WERI-Rb-1 (cell line): Measurements from ENCODE around the gene SBNO2.
A peak's percentile ranks its signal among the peaks of the same experiment; 100 is the strongest.

Experiments used
- DNase-seq: peaks from one replicate; pipeline ENCODE4 v3.0.0-alpha.2; 2020
- H3K27ac ChIP-seq: fragments of 250-450 bp; sonication (Bioruptor Pico); 2 replicates; pipeline ENCODE4 v1.5.1; 2020; ENCODE audit warnings: mild to moderate bottlenecking, moderate library complexity
- H3K27me3 ChIP-seq: fragments of 250-450 bp; sonication (Bioruptor Pico); 2 replicates; pipeline ENCODE4 v1.5.1; 2021; ENCODE audit warnings: mild to moderate bottlenecking, low read depth, moderate library complexity; ENCODE audit not compliant: insufficient read depth, severe bottlenecking
- H3K36me3 ChIP-seq: fragments of 250-450 bp; sonication (Bioruptor Pico); 2 replicates; pipeline ENCODE4 v1.5.1; 2020; ENCODE audit warnings: mild to moderate bottlenecking, moderate library complexity
- H3K4me3 ChIP-seq: 2 replicates; pipeline ENCODE4 v1.5.1; 2011; ENCODE audit warnings: low read depth, mild to moderate bottlenecking, control low read depth, low read length
- H3K9me3 ChIP-seq: fragments of 250-450 bp; sonication (Bioruptor Pico); 2 replicates; pipeline ENCODE4 v1.5.1; 2021; ENCODE audit warnings: mild to moderate bottlenecking, moderate library complexity; ENCODE audit not compliant: severe bottlenecking
- TF ChIP-seq, protein P1 (sequence below): IDR thresholded peaks from 2 replicates; pipeline ENCODE4 v1.5.1; 2011; ENCODE audit warnings: low read depth, mild to moderate bottlenecking, control low read depth, inconsistent platforms, low read length

Gene SBNO2

DNA sequence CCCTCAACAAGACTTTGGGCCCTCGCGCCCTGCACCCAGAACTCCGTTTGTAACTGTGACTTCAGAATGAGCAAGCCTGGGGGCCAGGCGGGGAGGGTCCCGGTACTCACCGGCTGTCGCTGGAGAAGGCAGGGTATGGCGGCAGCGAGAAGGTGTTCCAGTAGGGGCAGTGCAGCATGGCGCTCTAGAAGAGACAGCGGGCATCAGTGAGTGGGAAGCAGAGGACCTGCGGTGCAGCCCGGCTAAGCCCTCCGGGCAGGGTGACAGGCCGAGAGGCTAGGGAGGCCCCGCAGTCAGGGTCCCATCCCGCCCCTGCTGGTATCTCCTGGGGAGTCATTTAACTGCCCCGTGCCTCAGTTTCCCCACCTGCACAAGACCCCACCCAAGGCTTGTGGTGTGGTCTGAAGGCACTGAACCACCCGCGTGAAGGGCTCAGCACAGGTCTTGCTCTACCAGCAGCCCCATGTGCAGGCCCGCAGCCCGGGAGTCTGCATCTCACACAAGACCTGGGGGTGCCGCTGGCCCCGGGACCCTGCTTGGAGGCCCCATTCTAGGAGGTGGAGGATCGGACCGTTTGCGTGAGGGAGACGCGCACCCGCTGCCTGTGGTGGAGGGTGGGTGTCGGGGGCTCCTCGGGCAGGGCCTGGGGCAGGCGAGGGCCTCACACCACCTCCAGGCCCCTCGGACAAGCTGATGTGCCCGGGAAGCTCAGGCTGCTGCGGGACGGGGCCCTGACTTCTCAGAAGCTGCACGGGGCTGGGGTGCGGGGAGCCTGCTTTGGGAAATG is 24.6 kb downstream of the SBNO2 start:
- no peak for DNase-seq
- Histone ChIP-seq H3K27ac (no peak overlapping the region), H3K27me3 (no peaks in the 10 kb centered on the region), H3K9me3 (no peaks in the 10 kb centered on the region), H3K36me3 (peaks cover 22% of the 10 kb centered on the region), H3K4me3 (no peak overlapping the region)
- TF ChIP-seq, protein P1, sequence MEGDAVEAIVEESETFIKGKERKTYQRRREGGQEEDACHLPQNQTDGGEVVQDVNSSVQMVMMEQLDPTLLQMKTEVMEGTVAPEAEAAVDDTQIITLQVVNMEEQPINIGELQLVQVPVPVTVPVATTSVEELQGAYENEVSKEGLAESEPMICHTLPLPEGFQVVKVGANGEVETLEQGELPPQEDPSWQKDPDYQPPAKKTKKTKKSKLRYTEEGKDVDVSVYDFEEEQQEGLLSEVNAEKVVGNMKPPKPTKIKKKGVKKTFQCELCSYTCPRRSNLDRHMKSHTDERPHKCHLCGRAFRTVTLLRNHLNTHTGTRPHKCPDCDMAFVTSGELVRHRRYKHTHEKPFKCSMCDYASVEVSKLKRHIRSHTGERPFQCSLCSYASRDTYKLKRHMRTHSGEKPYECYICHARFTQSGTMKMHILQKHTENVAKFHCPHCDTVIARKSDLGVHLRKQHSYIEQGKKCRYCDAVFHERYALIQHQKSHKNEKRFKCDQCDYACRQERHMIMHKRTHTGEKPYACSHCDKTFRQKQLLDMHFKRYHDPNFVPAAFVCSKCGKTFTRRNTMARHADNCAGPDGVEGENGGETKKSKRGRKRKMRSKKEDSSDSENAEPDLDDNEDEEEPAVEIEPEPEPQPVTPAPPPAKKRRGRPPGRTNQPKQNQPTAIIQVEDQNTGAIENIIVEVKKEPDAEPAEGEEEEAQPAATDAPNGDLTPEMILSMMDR: no peak

DNA sequence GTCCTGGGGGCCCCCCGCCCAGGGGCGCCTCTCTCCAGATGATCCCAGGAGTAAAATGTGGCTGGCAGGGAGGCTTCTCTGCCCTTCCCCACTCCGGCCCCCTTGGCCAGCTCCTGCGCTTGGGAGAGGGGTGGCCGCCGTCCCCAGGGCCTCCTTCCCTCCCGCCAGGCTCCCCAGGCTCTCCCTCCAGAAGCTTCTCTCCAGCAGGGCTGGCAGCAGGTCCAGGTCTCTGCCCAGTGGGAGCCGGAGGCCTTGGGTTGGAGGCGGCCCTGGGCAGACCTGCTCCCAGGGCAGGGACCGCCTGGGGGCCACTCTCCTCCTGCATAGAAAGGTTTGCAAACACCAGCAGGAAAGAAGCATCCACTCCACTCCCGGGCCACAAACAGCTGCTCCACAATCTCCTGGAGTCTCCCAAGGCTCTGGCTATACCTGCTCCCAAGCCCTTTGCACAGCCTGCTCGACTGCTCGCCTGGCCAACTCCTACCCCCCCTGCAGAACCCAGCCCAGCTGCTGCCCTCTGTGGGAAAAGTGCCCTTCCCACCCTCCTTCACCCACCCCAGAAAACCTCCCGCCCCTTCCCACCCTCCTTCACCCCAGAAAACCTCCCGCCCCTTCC is 26.0 kb downstream of the SBNO2 start:
- Histone ChIP-seq H3K4me3 (no peak overlapping the region), H3K27ac (no peak overlapping the region), H3K9me3 (no peaks in the 10 kb centered on the region), H3K27me3 (no peaks in the 10 kb centered on the region), H3K36me3 (peaks cover 19% of the 10 kb centered on the region)
- DNase-seq: no peak
- TF ChIP-seq, protein P1: no peak

DNA sequence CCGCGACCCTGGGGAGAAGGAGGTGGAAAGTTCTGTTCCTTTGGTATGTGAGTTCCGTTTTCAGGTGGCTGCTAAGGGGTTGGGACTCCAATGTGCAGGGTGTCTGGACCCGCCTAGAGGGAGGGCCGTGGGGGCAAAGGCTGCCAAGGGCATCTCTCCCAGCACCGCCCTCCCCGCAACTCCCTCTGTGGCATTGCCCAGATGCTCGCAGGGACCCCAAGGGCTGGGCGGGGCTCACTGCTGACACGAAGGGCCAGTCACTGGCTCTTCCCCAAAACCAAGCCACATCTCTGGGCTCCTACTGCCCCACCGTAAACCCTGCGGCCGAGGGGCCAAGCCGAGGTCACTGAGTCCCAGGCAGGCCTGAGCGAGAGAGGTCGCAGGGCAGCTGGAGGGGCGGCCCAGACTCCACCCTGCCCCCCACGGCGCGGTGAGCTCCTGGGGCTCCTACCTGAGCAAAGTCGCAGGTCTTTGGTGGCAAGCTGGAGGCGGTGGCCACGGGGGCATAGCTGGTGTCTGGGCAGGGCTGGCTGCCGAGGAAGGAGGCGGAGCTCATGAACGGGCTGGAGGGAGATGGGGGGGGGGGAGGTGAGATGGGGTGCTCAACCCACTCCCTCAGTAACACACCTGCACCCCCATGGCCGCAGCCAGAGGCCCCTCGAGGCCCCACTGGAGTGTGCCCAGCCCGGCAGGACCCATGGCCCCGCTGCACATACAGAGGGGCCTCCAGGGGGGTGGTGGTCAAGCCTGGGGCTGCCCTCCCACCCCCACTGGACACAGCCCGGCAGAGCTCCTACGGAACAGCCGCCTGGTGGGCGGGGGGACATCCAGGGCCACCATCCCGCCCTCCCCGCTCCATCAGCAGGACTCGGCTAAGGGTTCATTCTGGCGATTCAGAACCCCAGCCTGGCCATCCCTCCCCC is 26.9 kb downstream of the SBNO2 start:
- TF ChIP-seq, protein P1: no peak
- DNase-seq: no peak
- no peak overlapping the region for H3K4me3 ChIP-seq
- no peak overlapping the region for H3K27ac ChIP-seq
- H3K36me3 ChIP-seq: peaks cover 16% of the 10 kb centered on the region
- no peaks in the 10 kb centered on the region for H3K27me3 ChIP-seq
- no peaks in the 10 kb centered on the region for H3K9me3 ChIP-seq

DNA sequence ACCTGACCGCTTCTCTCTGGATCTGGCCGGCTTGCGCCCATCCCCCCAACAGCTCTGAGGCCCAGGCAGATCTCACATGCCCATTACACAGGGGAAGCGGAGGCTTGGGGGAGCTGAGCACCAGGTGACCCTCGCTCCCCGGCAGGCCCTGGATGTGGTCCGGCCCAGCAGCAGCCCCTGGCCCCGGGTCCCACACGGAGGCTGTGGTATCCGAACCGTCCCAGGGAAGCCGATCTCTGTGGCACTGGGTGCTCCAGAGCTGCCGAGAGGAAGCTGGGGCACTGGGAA is 27.7 kb downstream of the SBNO2 start:
- Histone ChIP-seq H3K36me3 (peaks cover 9% of the 10 kb centered on the region), H3K4me3 (no peak overlapping the region), H3K27ac (peak overlapping the region; percentile 10; the same call in 1 of the 2 replicates), H3K9me3 (no peaks in the 10 kb centered on the region), H3K27me3 (no peaks in the 10 kb centered on the region)
- DNase-seq: peak; percentile 27
- TF ChIP-seq, protein P1: no peak

DNA sequence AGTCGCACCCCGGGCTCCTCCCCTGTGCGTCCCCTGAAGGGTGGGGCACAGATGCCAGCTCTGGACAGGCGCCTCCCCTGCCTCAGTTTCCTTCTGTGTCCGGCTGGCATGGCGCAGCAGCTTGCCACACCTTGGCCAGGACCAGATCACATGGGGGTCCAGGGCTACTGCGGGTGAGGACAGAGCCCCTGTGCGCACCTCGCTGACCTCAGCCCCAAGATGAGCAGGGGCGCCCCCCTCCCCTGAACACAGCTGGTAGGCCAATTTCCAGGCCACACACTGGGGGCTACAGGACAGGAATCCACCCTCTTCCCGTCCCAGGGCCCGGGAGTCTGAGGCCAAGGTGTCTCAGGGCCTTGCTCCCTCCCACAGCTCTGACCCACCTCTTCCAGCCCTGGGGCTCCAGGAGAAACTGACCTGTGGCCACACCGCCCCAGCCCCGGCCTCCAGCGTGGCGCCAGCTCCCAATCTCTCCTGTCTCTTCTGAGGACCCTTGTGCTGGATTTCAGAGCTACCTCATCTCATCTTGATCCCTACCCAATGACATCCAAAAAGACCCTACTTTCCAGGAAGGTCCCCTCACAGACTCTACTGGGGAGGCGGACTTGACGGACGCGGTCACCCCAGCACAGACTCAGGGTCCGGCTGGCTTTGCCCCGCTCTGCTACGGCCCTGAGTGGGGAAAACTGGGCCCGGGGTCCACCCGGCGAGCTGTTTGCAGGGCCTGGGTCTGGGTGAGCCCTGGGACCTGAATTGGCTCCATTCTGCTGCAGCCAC is 28.2 kb downstream of the SBNO2 start:
- H3K27me3 ChIP-seq: no peaks in the 10 kb centered on the region
- peak overlapping the region; percentile 10; the same call in 1 of the 2 replicates for H3K27ac ChIP-seq
- H3K4me3 ChIP-seq: no peak overlapping the region
- TF ChIP-seq, protein P1: no peak
- no peaks in the 10 kb centered on the region for H3K9me3 ChIP-seq
- DNase-seq: no peak
- H3K36me3 ChIP-seq: peaks cover 7% of the 10 kb centered on the region
